ENCODE data around the gene EHF. TPM values are rescaled to one million over a fixed set of nuclear protein-coding genes. Genes with fewer than 3 reads are reported as not detected.

The EHF gene
- total RNA-seq, 2 donors from 2014 or later = 0.22 TPM; not detected in 1

DNA sequence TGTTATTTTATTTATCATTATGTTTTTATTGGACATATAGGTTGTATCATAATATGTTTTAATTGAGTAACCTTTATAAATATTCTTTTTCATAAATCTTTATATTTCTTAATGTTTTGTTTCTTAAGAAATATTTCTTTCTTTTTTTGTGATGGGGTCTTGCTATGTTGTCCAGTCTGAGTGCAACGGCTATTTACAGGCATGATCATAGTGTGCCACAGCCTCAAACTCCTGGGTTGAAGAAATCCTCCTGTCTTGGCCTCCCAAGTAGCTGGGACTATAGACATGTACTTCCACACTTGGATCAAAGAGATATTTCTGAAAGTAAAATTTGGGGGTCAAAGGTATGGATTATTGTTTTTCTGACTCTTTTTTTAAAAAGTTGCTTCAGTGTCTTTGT, 53.1 kb downstream of the EHF start:
- Mint-ChIP-seq H3K4me3 (no peak overlapping the region), H3K9me3 (peaks cover 4% of the 10 kb centered on the region), H3K4me1 (peaks cover 11% of the 10 kb centered on the region), H3K27me3 (ENCODE audit: insufficient read depth) (peaks cover 8% of the 10 kb centered on the region), H3K27ac (no peak overlapping the region), H3K36me3 (ENCODE audit: low read depth) (no peaks in the 10 kb centered on the region)
- H3K27me3 ChIP-seq (ENCODE audit: control insufficient read depth, insufficient read depth, low read length, poor library complexity, severe bottlenecking) = no peaks in the 10 kb centered on the region
- H3K9me3 ChIP-seq (ENCODE audit: control insufficient read depth, low read length) = no peaks in the 10 kb centered on the region
- TF ChIP-seq, protein P1, sequence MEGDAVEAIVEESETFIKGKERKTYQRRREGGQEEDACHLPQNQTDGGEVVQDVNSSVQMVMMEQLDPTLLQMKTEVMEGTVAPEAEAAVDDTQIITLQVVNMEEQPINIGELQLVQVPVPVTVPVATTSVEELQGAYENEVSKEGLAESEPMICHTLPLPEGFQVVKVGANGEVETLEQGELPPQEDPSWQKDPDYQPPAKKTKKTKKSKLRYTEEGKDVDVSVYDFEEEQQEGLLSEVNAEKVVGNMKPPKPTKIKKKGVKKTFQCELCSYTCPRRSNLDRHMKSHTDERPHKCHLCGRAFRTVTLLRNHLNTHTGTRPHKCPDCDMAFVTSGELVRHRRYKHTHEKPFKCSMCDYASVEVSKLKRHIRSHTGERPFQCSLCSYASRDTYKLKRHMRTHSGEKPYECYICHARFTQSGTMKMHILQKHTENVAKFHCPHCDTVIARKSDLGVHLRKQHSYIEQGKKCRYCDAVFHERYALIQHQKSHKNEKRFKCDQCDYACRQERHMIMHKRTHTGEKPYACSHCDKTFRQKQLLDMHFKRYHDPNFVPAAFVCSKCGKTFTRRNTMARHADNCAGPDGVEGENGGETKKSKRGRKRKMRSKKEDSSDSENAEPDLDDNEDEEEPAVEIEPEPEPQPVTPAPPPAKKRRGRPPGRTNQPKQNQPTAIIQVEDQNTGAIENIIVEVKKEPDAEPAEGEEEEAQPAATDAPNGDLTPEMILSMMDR (conservative IDR thresholded peaks at IDR 0.05) = no peak
- H3K4me3 ChIP-seq (ENCODE audit: low read length) = no peak overlapping the region
- H3K36me3 ChIP-seq (ENCODE audit: control insufficient read depth, insufficient read depth, low read length) = no peaks in the 10 kb centered on the region
- H3K27ac ChIP-seq (ENCODE audit: low read depth, low read length) = no peak overlapping the region
- 63% methylated on average over 1 of the region's 1 CpG; no CpG with 5 or more reads in 1 of the 2 experiments for WGBS, 2 experiments (ENCODE audit: insufficient coverage in 1 of 2, insufficient read length in 1 of 2)
- no peak overlapping the region for H3K9ac ChIP-seq (ENCODE audit: extremely low read depth, low read length, poor library complexity, severe bottlenecking)
- peaks cover 8% of the 10 kb centered on the region for H3K4me1 ChIP-seq (ENCODE audit: control insufficient read depth, insufficient read depth, low read length)
- DNase-seq = no peak

DNA sequence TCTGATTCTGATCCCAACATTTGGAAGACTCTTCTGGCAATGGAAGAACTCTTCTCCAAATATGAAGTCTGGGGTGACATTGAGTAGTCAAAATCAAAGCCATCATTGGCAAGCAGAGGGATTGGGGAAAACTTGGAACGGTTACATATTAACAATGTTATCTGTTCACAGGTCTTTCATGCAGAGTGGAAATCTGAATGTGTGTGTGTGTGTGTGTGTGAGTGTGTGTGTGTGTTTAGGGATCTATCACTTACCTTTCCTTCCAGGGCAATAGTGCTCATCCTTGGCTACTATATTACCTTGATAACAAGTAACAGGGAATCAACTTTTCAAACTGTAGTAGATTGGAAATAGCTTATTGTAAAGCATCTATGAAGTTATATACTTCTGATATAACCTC, 55.3 kb downstream of the EHF start:
- Mint-ChIP-seq H3K4me3 (no peak overlapping the region), H3K9me3 (peaks cover 4% of the 10 kb centered on the region), H3K36me3 (ENCODE audit: low read depth) (no peaks in the 10 kb centered on the region), H3K27me3 (ENCODE audit: insufficient read depth) (peaks cover 6% of the 10 kb centered on the region), H3K27ac (no peak overlapping the region), H3K4me1 (peaks cover 17% of the 10 kb centered on the region)
- Histone ChIP-seq H3K27me3 (ENCODE audit: control insufficient read depth, insufficient read depth, low read length, poor library complexity, severe bottlenecking) (no peaks in the 10 kb centered on the region), H3K4me3 (ENCODE audit: low read length) (no peak overlapping the region), H3K27ac (ENCODE audit: low read depth, low read length) (no peak overlapping the region), H3K9me3 (ENCODE audit: control insufficient read depth, low read length) (no peaks in the 10 kb centered on the region), H3K9ac (ENCODE audit: extremely low read depth, low read length, poor library complexity, severe bottlenecking) (no peak overlapping the region), H3K36me3 (ENCODE audit: control insufficient read depth, insufficient read depth, low read length) (no peaks in the 10 kb centered on the region), H3K4me1 (ENCODE audit: control insufficient read depth, insufficient read depth, low read length) (peaks cover 6% of the 10 kb centered on the region)
- WGBS, 2 experiments (ENCODE audit: insufficient coverage in 1 of 2, insufficient read length in 1 of 2) = 92% methylated on average over 1 of the region's 1 CpG; no CpG with 5 or more reads in 1 of the 2 experiments
- no peak for DNase-seq
- TF ChIP-seq, protein P1 (conservative IDR thresholded peaks at IDR 0.05) = no peak

DNA sequence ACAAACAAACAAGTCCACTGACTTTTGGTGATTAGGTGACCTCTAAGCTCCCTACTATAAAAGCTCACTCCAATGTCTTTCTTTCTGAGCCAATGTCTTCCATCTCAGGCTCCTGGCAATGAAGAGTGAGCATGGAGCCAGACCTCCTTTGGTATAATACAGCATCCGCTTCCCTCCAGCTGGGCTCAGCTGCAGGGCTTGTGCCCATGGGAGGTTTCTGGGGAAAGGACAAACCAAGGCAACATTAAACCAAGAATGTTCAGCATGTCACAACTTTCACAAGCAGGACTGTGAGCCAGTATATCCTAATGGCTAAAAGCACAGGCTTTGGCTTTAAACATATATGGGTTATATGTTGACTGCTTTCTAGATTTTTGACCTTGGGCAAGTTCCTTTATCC, 58.8 kb downstream of the EHF start:
- no peak overlapping the region for H3K9ac ChIP-seq (ENCODE audit: extremely low read depth, low read length, poor library complexity, severe bottlenecking)
- 93% methylated on average over 1 of the region's 1 CpG; no CpG with 5 or more reads in 1 of the 2 experiments for WGBS, 2 experiments (ENCODE audit: insufficient coverage in 1 of 2, insufficient read length in 1 of 2)
- H3K4me3 Mint-ChIP-seq = no peak overlapping the region
- H3K4me1 Mint-ChIP-seq = peaks cover 19% of the 10 kb centered on the region
- no peaks in the 10 kb centered on the region for H3K9me3 Mint-ChIP-seq
- H3K27me3 ChIP-seq (ENCODE audit: control insufficient read depth, insufficient read depth, low read length, poor library complexity, severe bottlenecking) = no peaks in the 10 kb centered on the region
- H3K36me3 Mint-ChIP-seq (ENCODE audit: low read depth) = no peaks in the 10 kb centered on the region
- H3K27ac ChIP-seq (ENCODE audit: low read depth, low read length) = no peak overlapping the region
- DNase-seq = no peak
- no peaks in the 10 kb centered on the region for H3K36me3 ChIP-seq (ENCODE audit: control insufficient read depth, insufficient read depth, low read length)
- H3K27ac Mint-ChIP-seq = no peak overlapping the region
- TF ChIP-seq, protein P1 (conservative IDR thresholded peaks at IDR 0.05) = no peak
- H3K4me1 ChIP-seq (ENCODE audit: control insufficient read depth, insufficient read depth, low read length) = peaks cover 5% of the 10 kb centered on the region
- no peak overlapping the region for H3K4me3 ChIP-seq (ENCODE audit: low read length)
- H3K9me3 ChIP-seq (ENCODE audit: control insufficient read depth, low read length) = no peaks in the 10 kb centered on the region
- H3K27me3 Mint-ChIP-seq (ENCODE audit: insufficient read depth) = peaks cover 5% of the 10 kb centered on the region
